ENCODE data around the gene TMEM134. TPM values are rescaled to one million over a fixed set of nuclear protein-coding genes. Genes with fewer than 3 reads are reported as not detected.
"Not testable (repeated sequence)": the region's sequence is repeated elsewhere in the genome, so short reads cannot be mapped to it uniquely, and the experiment has no call there.

TMEM134 gene
- total and polyA plus RNA-seq, 7 donors = 54.6 to 137 (median 96.1) TPM

- TF ChIP-seq POLR2AphosphoS5 (IDR thresholded peaks at IDR 0.05) = no peak
- TF ChIP-seq EP300 (IDR thresholded peaks at IDR 0.05) = no peak
- no peak for TF ChIP-seq CTCF (IDR thresholded peaks at IDR 0.05)
- TF ChIP-seq POLR2A (IDR thresholded peaks at IDR 0.05) = no peak
- H3K36me3 ChIP-seq = peaks cover 5 to 67% (median 13%) of the 10 kb centered on the region in 4 donors
Measured at GRCh38 chr11:67489885-67490726, 21.1 kb upstream of the TMEM134 start.

GRCh38 chr11:67489203-67489884 lies 20.3 kb upstream of the TMEM134 start:
- Histone ChIP-seq H3K4me3 (no peak overlapping the region), H3K27ac (no peak overlapping the region), H3K27me3 (no peaks in the 10 kb centered on the region), H3K4me1 (peaks cover 0 to 18% (median 10%) of the 10 kb centered on the region in 4 donors), H3K36me3 (peaks cover 5 to 67% (median 13%) of the 10 kb centered on the region in 4 donors), H3K9me3 (no peaks in the 10 kb centered on the region)
- TF ChIP-seq POLR2A (IDR thresholded peaks at IDR 0.05) (no peak), CTCF (IDR thresholded peaks at IDR 0.05) (no peak), EP300 (IDR thresholded peaks at IDR 0.05) (no peak), POLR2AphosphoS5 (IDR thresholded peaks at IDR 0.05) (no peak)
- 71 to 86% methylated on average over 25 of the region's 25 CpGs for WGBS, 2 donors
- DNase-seq = no peak
- intact Hi-C loops (cut with DNase I) = no loop called here

More at GRCh38 chr11:67489885-67490726, 21.1 kb upstream of the TMEM134 start:
- intact Hi-C loops (cut with DNase I) = no loop called here
- Histone ChIP-seq H3K4me1 (peaks cover 0 to 11% (median 2%) of the 10 kb centered on the region in 4 donors), H3K27ac (no peak overlapping the region), H3K9me3 (no peaks in the 10 kb centered on the region), H3K4me3 (no peak overlapping the region), H3K27me3 (no peaks in the 10 kb centered on the region)
- WGBS, 2 donors = 88 to 91% methylated on average over 23 of the region's 23 CpGs
- no peak for DNase-seq

- DNase-seq = no peak
- intact Hi-C loops (cut with DNase I) = no loop called here
- no peak for TF ChIP-seq POLR2A (IDR thresholded peaks at IDR 0.05)
- no peak for TF ChIP-seq EP300 (IDR thresholded peaks at IDR 0.05)
- TF ChIP-seq CTCF (IDR thresholded peaks at IDR 0.05) = no peak
- no peak for TF ChIP-seq POLR2AphosphoS5 (IDR thresholded peaks at IDR 0.05)
- WGBS, 2 donors = 74 to 89% methylated on average over 20 of the region's 20 CpGs
- Histone ChIP-seq H3K4me1 (peaks cover 0 to 37% (median 24%) of the 10 kb centered on the region in 4 donors), H3K9me3 (no peaks in the 10 kb centered on the region), H3K27ac (no peak overlapping the region), H3K27me3 (no peaks in the 10 kb centered on the region), H3K4me3 (no peak overlapping the region), H3K36me3 (peaks cover 5 to 46% (median 13%) of the 10 kb centered on the region in 4 donors)
Measured at GRCh38 chr11:67486481-67487195, 17.6 kb upstream of the TMEM134 start.

GRCh38 chr11:67485873-67486361 lies 16.9 kb upstream of the TMEM134 start:
- H3K36me3 ChIP-seq = peaks cover 5 to 39% (median 13%) of the 10 kb centered on the region in 4 donors
- H3K27me3 ChIP-seq; DNase-seq; H3K9me3 ChIP-seq; H3K27ac ChIP-seq; H3K4me3 ChIP-seq; intact Hi-C loops (cut with DNase I): not testable (repeated sequence)
- 64 to 75% methylated on average over 7 of the region's 7 CpGs for WGBS, 2 donors
- H3K4me1 ChIP-seq = peaks cover 0 to 37% (median 24%) of the 10 kb centered on the region in 4 donors

All from sigmoid colon (tissue), 7 donors.